Astrocyte (in vitro differentiated cells and primary cell): ENCODE data around the gene USP54. TPM values are rescaled to one million over a fixed set of nuclear protein-coding genes. Genes with fewer than 3 reads are reported as not detected.
A peak's percentile ranks its signal among the peaks of the same experiment; 100 is the strongest.

Source experiments
- DNase-seq: peaks from one replicate; pipeline ENCODE4 v3.0.0-alpha.2; 2010; ENCODE audit warnings: low read depth
- FAIRE-seq: peaks from 2 replicates; lab custom pipeline; 2011; peaks lifted over from hg19 to GRCh38; lab: Jason Lieb, UNC
- H2AFZ ChIP-seq: 2 replicates; pipeline ENCODE4 v1.6.0; 2012; ENCODE audit warnings: low read depth, low read length, inconsistent platforms
- H3K27ac ChIP-seq: 2 replicates; pipeline ENCODE4 v1.5.1; 2011; ENCODE audit warnings: low read depth, low read length, inconsistent platforms
- H3K27me3 ChIP-seq: 2 replicates; pipeline ENCODE4 v1.6.0; 2011; ENCODE audit warnings: low read length, inconsistent platforms; ENCODE audit not compliant: insufficient read depth
- H3K36me3 ChIP-seq: 2 replicates; pipeline ENCODE4 v1.5.1; 2011; ENCODE audit warnings: low read length, inconsistent platforms; ENCODE audit not compliant: insufficient read depth
- H3K4me1 ChIP-seq: 2 replicates; pipeline ENCODE4 v1.5.1; 2011; ENCODE audit warnings: low read length, inconsistent platforms; ENCODE audit not compliant: insufficient read depth
- H3K4me2 ChIP-seq: 2 replicates; pipeline ENCODE4 v1.6.0; 2012; ENCODE audit warnings: low read length, inconsistent platforms
- H3K4me3 ChIP-seq: 2 replicates; pipeline ENCODE4 v1.5.1; 2011; ENCODE audit warnings: low read depth, mild to moderate bottlenecking, low read length, inconsistent platforms; ENCODE audit not compliant: insufficient read depth
- H3K79me2 ChIP-seq: 2 replicates; pipeline ENCODE4 v1.6.0; 2012; ENCODE audit warnings: mild to moderate bottlenecking, low read length, inconsistent platforms; ENCODE audit not compliant: insufficient read depth
- H3K9ac ChIP-seq: 2 replicates; pipeline ENCODE4 v1.6.0; 2012; ENCODE audit warnings: mild to moderate bottlenecking, low read length, inconsistent platforms
- H3K9me3 ChIP-seq: 2 replicates; pipeline ENCODE4 v1.5.1; 2012; ENCODE audit warnings: low read depth, mild to moderate bottlenecking, low read length, inconsistent platforms; ENCODE audit not compliant: insufficient read depth
- H4K20me1 ChIP-seq: 2 replicates; pipeline ENCODE4 v1.6.0; 2012; ENCODE audit warnings: low read length, inconsistent platforms; ENCODE audit not compliant: insufficient read depth
- H3K27ac Mint-ChIP-seq: one replicate; pipeline ENCODE4 v1.8.0; 2021; ENCODE audit warnings: mild to moderate bottlenecking, mixed read lengths; ENCODE audit not compliant: unreplicated experiment
- H3K27me3 Mint-ChIP-seq: one replicate; pipeline ENCODE4 v1.8.0; 2021; ENCODE audit warnings: low read depth, mixed read lengths; ENCODE audit not compliant: unreplicated experiment
- H3K36me3 Mint-ChIP-seq: one replicate; pipeline ENCODE4 v1.8.0; 2021; ENCODE audit warnings: low read depth, mixed read lengths; ENCODE audit not compliant: unreplicated experiment
- H3K4me1 Mint-ChIP-seq: one replicate; pipeline ENCODE4 v1.8.0; 2021; ENCODE audit warnings: low read depth, mixed read lengths; ENCODE audit not compliant: unreplicated experiment
- H3K4me3 Mint-ChIP-seq: one replicate; pipeline ENCODE4 v1.8.0; 2021; ENCODE audit warnings: mild to moderate bottlenecking, moderate library complexity, mixed read lengths; ENCODE audit not compliant: unreplicated experiment
- H3K9me3 Mint-ChIP-seq: one replicate; pipeline ENCODE4 v1.8.0; 2021; ENCODE audit warnings: mild to moderate bottlenecking, mixed read lengths; ENCODE audit not compliant: unreplicated experiment
- CTCF ChIP-seq: IDR thresholded peaks from 2 replicates; pipeline ENCODE4 v1.5.1; 2011; ENCODE audit warnings: low read depth, mild to moderate bottlenecking, inconsistent platforms, low read length, moderate library complexity; ENCODE audit not compliant: insufficient read depth
- EZH2 ChIP-seq: IDR thresholded peaks from 2 replicates; pipeline ENCODE4 v1.6.1; 2012; ENCODE audit warnings: mild to moderate bottlenecking, low read length, inconsistent platforms; ENCODE audit not compliant: insufficient read depth
- total RNA-seq: library from RNA; stranded (reverse); gene quantifications from 2 replicates; pipeline ENCODE4 v1.2.1, GENCODE V29; 2021

USP54 gene
- total RNA-seq, 1 donor from 2014 or later = 85.9 TPM

- Histone ChIP-seq H3K79me2 (no peaks in the 10 kb centered on the region), H4K20me1 (no peaks in the 10 kb centered on the region), H3K27ac (no peak overlapping the region), H3K9ac (no peak overlapping the region), H3K4me2 (no peak overlapping the region), H3K27me3 (no peaks in the 10 kb centered on the region), H2AFZ (no peak overlapping the region), H3K9me3 (no peaks in the 10 kb centered on the region), H3K36me3 (no peaks in the 10 kb centered on the region), H3K4me1 (peaks cover 10% of the 10 kb centered on the region), H3K4me3 (no peak overlapping the region)
- Mint-ChIP-seq H3K27me3 (no peaks in the 10 kb centered on the region), H3K27ac (no peak overlapping the region), H3K4me1 (peaks cover 8% of the 10 kb centered on the region), H3K9me3 (no peaks in the 10 kb centered on the region), H3K36me3 (peaks cover 13% of the 10 kb centered on the region), H3K4me3 (no peak overlapping the region)
- TF ChIP-seq CTCF = no peak
- no peak for TF ChIP-seq EZH2
- no peak for FAIRE-seq
- DNase-seq = no peak
Measured at GRCh38 chr10:73506074-73506473, 85.1 kb downstream of the USP54 start.

GRCh38 chr10:73503037-73503436, 88.1 kb downstream of the USP54 start:
- H3K27me3 ChIP-seq = no peaks in the 10 kb centered on the region
- no peaks in the 10 kb centered on the region for H3K9me3 Mint-ChIP-seq
- no peak overlapping the region for H3K9ac ChIP-seq
- H3K4me1 Mint-ChIP-seq = peaks cover 8% of the 10 kb centered on the region
- no peak overlapping the region for H3K4me3 ChIP-seq
- FAIRE-seq (no peak), DNase-seq (no peak)
- no peaks in the 10 kb centered on the region for H4K20me1 ChIP-seq
- peaks cover 10% of the 10 kb centered on the region for H3K4me1 ChIP-seq
- H3K36me3 Mint-ChIP-seq = peaks cover 20% of the 10 kb centered on the region
- H3K27ac Mint-ChIP-seq = no peak overlapping the region
- no peak overlapping the region for H3K27ac ChIP-seq
- no peak for TF ChIP-seq EZH2
- TF ChIP-seq CTCF = no peak
- no peak overlapping the region for H3K4me2 ChIP-seq
- H3K4me3 Mint-ChIP-seq = no peak overlapping the region
- H3K9me3 ChIP-seq = no peaks in the 10 kb centered on the region
- no peak overlapping the region for H2AFZ ChIP-seq
- H3K27me3 Mint-ChIP-seq = no peaks in the 10 kb centered on the region
- H3K36me3 ChIP-seq = no peaks in the 10 kb centered on the region
- H3K79me2 ChIP-seq = no peaks in the 10 kb centered on the region

GRCh38 chr10:73501651-73502050, 89.5 kb downstream of the USP54 start:
- peaks cover 14% of the 10 kb centered on the region for H3K4me1 Mint-ChIP-seq
- Histone ChIP-seq H3K4me2 (peak overlapping the region; percentile 21), H4K20me1 (no peaks in the 10 kb centered on the region), H3K27me3 (no peaks in the 10 kb centered on the region), H2AFZ (no peak overlapping the region), H3K4me1 (peaks cover 9% of the 10 kb centered on the region), H3K9me3 (no peaks in the 10 kb centered on the region), H3K79me2 (no peaks in the 10 kb centered on the region), H3K36me3 (no peaks in the 10 kb centered on the region), H3K9ac (no peak overlapping the region), H3K4me3 (no peak overlapping the region), H3K27ac (no peak overlapping the region)
- peak overlapping the region; percentile 18 for H3K4me3 Mint-ChIP-seq
- DNase-seq = no peak
- no peak overlapping the region for H3K27ac Mint-ChIP-seq
- FAIRE-seq = no peak
- no peaks in the 10 kb centered on the region for H3K9me3 Mint-ChIP-seq
- no peaks in the 10 kb centered on the region for H3K27me3 Mint-ChIP-seq
- no peak for TF ChIP-seq CTCF
- peaks cover 33% of the 10 kb centered on the region for H3K36me3 Mint-ChIP-seq
